ENCODE measurements around the gene BLZF1.
A peak's percentile ranks its signal among the peaks of the same experiment; 100 is the strongest.

BLZF1 gene

DNA sequence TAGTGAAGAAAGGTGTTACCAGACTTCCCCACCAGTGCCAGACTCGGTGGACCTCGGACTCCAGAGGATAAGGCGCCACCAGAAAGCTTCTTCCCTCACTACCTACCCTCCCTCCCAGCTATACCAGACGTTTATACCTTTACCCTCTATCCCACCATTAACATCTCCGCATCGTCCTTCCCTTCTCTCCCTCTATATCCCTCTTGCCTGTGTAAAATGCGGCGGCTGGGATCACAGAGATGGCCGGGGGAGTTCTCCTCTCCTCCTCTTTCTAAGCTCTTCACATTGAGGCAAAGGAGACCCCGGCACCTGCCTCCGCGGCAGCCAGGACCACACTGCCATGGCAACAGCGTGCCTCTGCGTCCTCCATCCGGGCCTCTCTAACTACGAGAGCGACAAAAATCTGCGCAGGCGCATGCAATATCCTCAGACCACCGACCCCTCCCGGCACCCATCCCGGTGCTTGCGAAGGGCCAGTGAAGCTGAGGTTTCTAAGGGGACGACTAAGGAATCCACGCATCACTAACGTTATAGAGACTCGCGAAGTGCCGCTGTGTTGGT, 59.2 kb downstream of the BLZF1 start, which contains the start of gene CCDC181:
CCDC181 (minus strand) TSS at position 394 of the 561 bp plus-strand sequence. CDS start 2,547 bp downstream, outside the sequence.
- peak within 1 kb of the TSS; percentile 66 for H3K9ac ChIP-seq (ENCODE audit: insufficient read length, low read depth)

More for the DNA sequence above, 59.2 kb downstream of the BLZF1 start, which contains the start of gene CCDC181:
- Histone ChIP-seq H3K4me1 (ENCODE audit: insufficient read depth, insufficient read length) (no peaks in the 10 kb centered on the region), H3K9me3 (ENCODE audit: insufficient read depth, low read length) (no peaks in the 10 kb centered on the region), H3K27me3 (ENCODE audit: insufficient read depth, insufficient read length) (no peaks in the 10 kb centered on the region), H3K36me3 (ENCODE audit: insufficient read depth, insufficient read length, low read length) (no peaks in the 10 kb centered on the region), H3K4me3 (ENCODE audit: insufficient read length, low read depth) (peak within 1 kb of the TSS; percentile 60)
- TF ChIP-seq YY1 (IDR thresholded peaks at IDR 0.05; ENCODE audit: insufficient read depth, insufficient read length) (no peak), SUZ12 (IDR thresholded peaks at IDR 0.05; ENCODE audit: extremely low read depth, insufficient read depth, insufficient read length) (no peak), ZNF274 (IDR thresholded peaks at IDR 0.05; ENCODE audit: low read depth, low read length) (no peak)
- peak; percentile 92 for DNase-seq (ENCODE audit: low read depth, low spot score)

Measured in NT2/D1 (cell line).